Measurements from ENCODE around the gene BOD1L1.
A peak's percentile ranks its signal among the peaks of the same experiment; 100 is the strongest.

BOD1L1 gene

GRCh38 chr4:13618212-13618806 is 9.2 kb downstream of the BOD1L1 start:
- DNase-seq (ENCODE audit: low read depth) = no peak
- no peak for TF ChIP-seq CTCF (conservative IDR thresholded peaks at IDR 0.05; ENCODE audit: control insufficient read depth, insufficient read depth, low read depth, low read length)
- H3K4me3 ChIP-seq (ENCODE audit: control insufficient read depth, low read depth, low read length) = no peak overlapping the region

DNA sequence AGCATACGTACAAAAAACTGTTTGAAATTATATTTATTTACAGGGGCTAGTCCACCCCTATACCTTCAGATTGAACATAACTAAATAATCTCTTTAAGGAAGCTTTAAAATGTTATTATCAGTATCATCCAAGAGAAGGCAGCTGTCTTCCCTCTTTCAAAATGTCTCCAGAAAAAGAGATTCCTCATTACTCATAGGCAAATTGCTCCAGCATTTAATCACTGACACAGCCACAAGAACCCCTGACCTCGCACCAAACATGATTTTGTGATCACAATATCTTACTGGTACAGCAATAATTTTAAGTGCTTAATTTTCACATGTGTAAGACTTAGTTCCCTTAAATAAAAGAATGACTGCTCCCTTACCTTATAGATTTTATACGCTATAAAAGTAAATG is 9.7 kb downstream of the BOD1L1 start:
- no peak for TF ChIP-seq CTCF (conservative IDR thresholded peaks at IDR 0.05; ENCODE audit: control insufficient read depth, insufficient read depth, low read depth, low read length)
- no peak overlapping the region for H3K4me3 ChIP-seq (ENCODE audit: control insufficient read depth, low read depth, low read length)
- no peak for DNase-seq (ENCODE audit: low read depth)

DNA sequence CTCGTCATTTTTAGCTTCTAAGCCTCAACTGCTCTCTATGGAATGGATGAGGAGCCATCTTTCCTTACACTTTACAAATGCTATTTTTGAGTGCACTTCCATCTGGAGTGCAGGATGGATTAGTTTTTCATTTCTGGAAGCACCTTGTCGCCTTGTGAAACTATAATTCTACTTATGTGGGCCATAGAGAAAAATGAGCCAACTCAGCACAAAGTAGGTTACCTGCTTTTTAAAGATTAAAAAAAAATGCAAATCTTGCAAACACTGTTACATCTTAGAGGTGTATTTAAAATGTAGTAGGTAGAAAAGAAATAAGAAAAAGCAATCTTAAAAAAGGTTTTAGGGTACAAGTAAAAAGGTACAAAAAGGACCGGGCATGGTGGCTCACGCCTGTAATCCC is 10.9 kb downstream of the BOD1L1 start:
- DNase-seq (ENCODE audit: low read depth) = no peak
- TF ChIP-seq CTCF (conservative IDR thresholded peaks at IDR 0.05; ENCODE audit: control insufficient read depth, insufficient read depth, low read depth, low read length) = no peak
- H3K4me3 ChIP-seq (ENCODE audit: control insufficient read depth, low read depth, low read length) = no peak overlapping the region

DNA sequence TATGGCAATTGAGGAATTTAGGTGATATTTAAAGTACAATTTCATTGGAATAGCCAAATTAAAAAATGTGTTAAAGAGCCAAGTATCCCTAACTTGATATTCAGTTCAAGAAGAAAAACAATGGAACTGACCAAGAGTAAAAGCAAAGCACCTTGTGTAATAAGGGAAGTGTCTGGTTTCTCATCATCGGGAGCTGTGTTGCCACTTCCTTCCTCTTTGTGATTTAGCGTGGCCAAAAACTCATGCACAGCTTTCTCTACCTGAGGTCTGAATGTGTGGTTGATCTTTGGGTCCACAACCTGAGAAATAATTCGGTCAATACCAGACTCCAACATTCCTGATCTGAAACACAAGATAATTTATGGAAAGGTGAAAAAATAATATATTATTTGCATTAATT is 12.4 kb downstream of the BOD1L1 start:
- no peak overlapping the region for H3K4me3 ChIP-seq (ENCODE audit: control insufficient read depth, low read depth, low read length)
- no peak for TF ChIP-seq CTCF (conservative IDR thresholded peaks at IDR 0.05; ENCODE audit: control insufficient read depth, insufficient read depth, low read depth, low read length)
- DNase-seq (ENCODE audit: low read depth) = no peak

DNA sequence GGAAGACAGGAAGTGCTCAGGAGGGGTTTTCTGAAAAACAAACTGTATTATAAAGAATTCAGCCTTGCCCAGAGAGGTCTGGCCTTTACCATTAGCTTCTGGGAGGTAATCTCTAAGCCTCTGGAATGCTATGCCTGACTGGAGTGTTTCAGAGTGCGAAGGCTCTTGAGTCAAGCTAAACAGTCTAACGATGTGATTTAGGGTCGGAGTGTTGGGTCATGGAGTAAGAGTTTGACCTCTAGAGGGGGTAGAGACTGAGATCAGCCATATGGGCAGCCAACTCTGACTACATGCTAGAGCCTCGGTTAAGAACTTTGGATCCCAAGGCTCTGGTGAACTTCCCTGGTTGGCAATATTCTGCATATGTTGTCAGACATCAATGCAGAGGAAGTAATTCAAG is 15.0 kb downstream of the BOD1L1 start:
- no peak for DNase-seq (ENCODE audit: low read depth)
- no peak overlapping the region for H3K4me3 ChIP-seq (ENCODE audit: control insufficient read depth, low read depth, low read length)
- no peak for TF ChIP-seq CTCF (conservative IDR thresholded peaks at IDR 0.05; ENCODE audit: control insufficient read depth, insufficient read depth, low read depth, low read length)

DNA sequence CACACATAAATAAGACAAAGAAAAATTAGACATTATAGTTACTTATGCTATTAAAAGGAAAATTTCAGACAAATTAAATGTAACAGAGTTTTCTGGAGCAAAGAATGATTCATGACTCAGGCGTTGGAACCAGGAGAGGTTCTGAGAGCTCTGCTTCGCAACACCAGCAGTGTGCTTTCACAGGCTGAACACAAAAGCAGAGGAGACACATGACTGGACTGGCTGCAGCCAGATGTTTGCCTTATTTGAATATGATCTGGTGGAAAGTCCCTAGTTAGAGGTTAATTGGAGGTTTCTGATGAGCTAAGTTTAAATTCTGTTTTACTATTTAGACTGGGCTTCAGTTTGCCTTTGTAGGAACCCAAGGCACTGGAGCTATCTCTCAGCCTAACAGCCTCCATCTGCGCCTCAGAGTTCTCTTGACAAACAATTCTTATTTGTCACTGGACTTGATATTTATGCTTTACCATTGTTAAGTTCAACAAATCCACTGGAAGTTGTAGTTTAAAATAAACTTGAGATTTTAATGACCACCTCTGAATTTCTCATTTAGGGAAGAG is 16.2 kb downstream of the BOD1L1 start:
- TF ChIP-seq CTCF (conservative IDR thresholded peaks at IDR 0.05; ENCODE audit: control insufficient read depth, insufficient read depth, low read depth, low read length) = no peak
- no peak overlapping the region for H3K4me3 ChIP-seq (ENCODE audit: control insufficient read depth, low read depth, low read length)
- DNase-seq (ENCODE audit: low read depth) = peak; percentile 73

- no peak overlapping the region for H3K4me3 ChIP-seq (ENCODE audit: control insufficient read depth, low read depth, low read length)
- DNase-seq (ENCODE audit: low read depth) = no peak
- no peak for TF ChIP-seq CTCF (conservative IDR thresholded peaks at IDR 0.05; ENCODE audit: control insufficient read depth, insufficient read depth, low read depth, low read length)
These were observed 22.2 kb downstream of the BOD1L1 start for GRCh38 chr4:13605330-13605729.
